Panc1 (cell line): ENCODE data around the gene LY6G6C. TPM values are rescaled to one million over a fixed set of nuclear protein-coding genes. Genes with fewer than 3 reads are reported as not detected.

ENCODE experiments used
- ATAC-seq: fragments of 200-7000 bp; cut with Tn5 transposase; 2 replicates; pipeline ENCODE4 v1.9.1; 2020; ENCODE audit warnings: mild to moderate bottlenecking, moderate library complexity
- BruUV-seq: library from RNA; stranded (reverse); fragments of 400-500 nt; replicated peaks from 2 replicates; lab custom pipeline; 2021; lab: Mats Ljungman, UMichigan
- CTCF ChIA-PET: fragments of 300-600 bp; sonication (Branson Sonifier 250); formaldehyde crosslinking; loops from one replicate; lab custom pipeline; 2022; ENCODE audit warnings: antibody characterized with exemption; lab: Charles Lee
- POLR2A ChIA-PET: fragments of 300-600 bp; sonication (Branson Sonifier 250); formaldehyde crosslinking; loops from one replicate; lab custom pipeline; 2022; ENCODE audit warnings: antibody characterized with exemption; lab: Charles Lee
- DNase-seq: peaks from one replicate; pipeline ENCODE4 v3.0.0-alpha.2; 2010; ENCODE audit warnings: low read depth, low spot score
- H3K27ac ChIP-seq: 2 replicates; pipeline ENCODE4 v1.5.1; 2011; ENCODE audit warnings: mild to moderate bottlenecking, low read length, inconsistent platforms
- H3K27me3 ChIP-seq: fragments of 200-500 bp; sonication (Bioruptor generic); 2 replicates; pipeline ENCODE4 v1.6.0; 2014; ENCODE audit warnings: low read length, inconsistent platforms; ENCODE audit not compliant: control insufficient read depth, insufficient read depth
- H3K36me3 ChIP-seq: fragments of 200-500 bp; sonication (Bioruptor generic); 2 replicates; pipeline ENCODE4 v1.5.1; 2014; ENCODE audit warnings: inconsistent platforms, mild to moderate bottlenecking, low read length, moderate library complexity; ENCODE audit not compliant: control insufficient read depth, insufficient read depth
- H3K4me1 ChIP-seq: 2 replicates; pipeline ENCODE4 v1.5.1; 2011; ENCODE audit warnings: inconsistent platforms, mild to moderate bottlenecking, low read length, moderate library complexity; ENCODE audit not compliant: control insufficient read depth, insufficient read depth
- H3K4me3 ChIP-seq, 2 experiments: 2 replicates each; pipeline ENCODE4 v1.5.1; 2011 to 2012; ENCODE audit warnings: low read depth in 2 of 2, low read length in 2 of 2, mild to moderate bottlenecking in 2 of 2, inconsistent platforms in 1 of 2, moderate library complexity in 1 of 2
- H3K9me3 ChIP-seq: fragments of 200-500 bp; sonication (Bioruptor generic); 2 replicates; pipeline ENCODE4 v1.5.1; 2014; ENCODE audit warnings: low read depth, mild to moderate bottlenecking, inconsistent platforms, low read length, moderate library complexity; ENCODE audit not compliant: control insufficient read depth, insufficient read depth
- CTCF ChIP-seq: fragments of 450-650 bp; IDR thresholded peaks from 2 replicates; pipeline ENCODE4 v1.5.1; 2017; ENCODE audit warnings: mild to moderate bottlenecking
- POLR2AphosphoS5 ChIP-seq: IDR thresholded peaks from 2 replicates; pipeline ENCODE4 v1.6.1; 2012; ENCODE audit warnings: mild to moderate bottlenecking, low read depth, low read length, moderate library complexity
- SIN3A ChIP-seq: IDR thresholded peaks from 2 replicates; pipeline ENCODE4 v1.6.1; 2012; ENCODE audit warnings: low read depth, mild to moderate bottlenecking, low read length, moderate library complexity, borderline replicate concordance; ENCODE audit not compliant: insufficient read depth
- TCF7L2 ChIP-seq: IDR thresholded peaks from 2 replicates; pipeline ENCODE4 v1.6.1; 2011; ENCODE audit warnings: mild to moderate bottlenecking, low read depth, low read length, inconsistent platforms
- in situ Hi-C: cut with HindIII; loops from 2 replicates; pipeline ENCODE4 v1.10.0; 2016; ENCODE audit warnings: low sequenced_read_pairs, low pct_unique_long_range_greater_than_20kb
- intact Hi-C: fragments of 100-400 bp; cut with micrococcal nuclease; formaldehyde crosslinking; loops from one replicate; pipeline ENCODE4 v1.10.0; 2022; ENCODE audit not compliant: unreplicated experiment
- total RNA-seq: library from RNA; stranded (reverse); gene quantifications from one replicate; pipeline ENCODE4 v1.2.1, GENCODE V29; 2021; ENCODE audit not compliant: unreplicated experiment
- TF ChIP-seq, protein P1 (sequence below), 2 experiments: IDR thresholded peaks; 2 replicates each; pipeline ENCODE4 v1.6.1; 2011 to 2012; ENCODE audit warnings: low read depth in 2 of 2, control low read depth in 1 of 2, low read length in 1 of 2, mild to moderate bottlenecking in 1 of 2, moderate library complexity in 1 of 2; ENCODE audit not compliant: insufficient read depth in 1 of 2

Gene LY6G6C
- total RNA-seq, 1 experiment from 2014 or later, result 0.23 TPM

- CTCF ChIA-PET, result no interaction called here
- Histone ChIP-seq H3K27ac (no peak overlapping the region), H3K4me3 (no peak overlapping the region), H3K4me1 (no peaks in the 10 kb centered on the region), H3K9me3 (no peaks in the 10 kb centered on the region), H3K36me3 (0 out of 2 replicates have a peak, but pooled peaks cover 5% of the 10 kb centered on the region), H3K27me3 (no peaks in the 10 kb centered on the region)
- ATAC-seq, result no peak
- intact Hi-C loops, result no loop called here
- in situ Hi-C loops, result no loop called here
- no peak for DNase-seq
- no TSS peak for BruUV-seq
- POLR2A ChIA-PET, result no interaction called here
- TF ChIP-seq SIN3A (no peak), TCF7L2 (no peak), POLR2AphosphoS5 (no peak), CTCF (no peak)
- TF ChIP-seq, protein P1, sequence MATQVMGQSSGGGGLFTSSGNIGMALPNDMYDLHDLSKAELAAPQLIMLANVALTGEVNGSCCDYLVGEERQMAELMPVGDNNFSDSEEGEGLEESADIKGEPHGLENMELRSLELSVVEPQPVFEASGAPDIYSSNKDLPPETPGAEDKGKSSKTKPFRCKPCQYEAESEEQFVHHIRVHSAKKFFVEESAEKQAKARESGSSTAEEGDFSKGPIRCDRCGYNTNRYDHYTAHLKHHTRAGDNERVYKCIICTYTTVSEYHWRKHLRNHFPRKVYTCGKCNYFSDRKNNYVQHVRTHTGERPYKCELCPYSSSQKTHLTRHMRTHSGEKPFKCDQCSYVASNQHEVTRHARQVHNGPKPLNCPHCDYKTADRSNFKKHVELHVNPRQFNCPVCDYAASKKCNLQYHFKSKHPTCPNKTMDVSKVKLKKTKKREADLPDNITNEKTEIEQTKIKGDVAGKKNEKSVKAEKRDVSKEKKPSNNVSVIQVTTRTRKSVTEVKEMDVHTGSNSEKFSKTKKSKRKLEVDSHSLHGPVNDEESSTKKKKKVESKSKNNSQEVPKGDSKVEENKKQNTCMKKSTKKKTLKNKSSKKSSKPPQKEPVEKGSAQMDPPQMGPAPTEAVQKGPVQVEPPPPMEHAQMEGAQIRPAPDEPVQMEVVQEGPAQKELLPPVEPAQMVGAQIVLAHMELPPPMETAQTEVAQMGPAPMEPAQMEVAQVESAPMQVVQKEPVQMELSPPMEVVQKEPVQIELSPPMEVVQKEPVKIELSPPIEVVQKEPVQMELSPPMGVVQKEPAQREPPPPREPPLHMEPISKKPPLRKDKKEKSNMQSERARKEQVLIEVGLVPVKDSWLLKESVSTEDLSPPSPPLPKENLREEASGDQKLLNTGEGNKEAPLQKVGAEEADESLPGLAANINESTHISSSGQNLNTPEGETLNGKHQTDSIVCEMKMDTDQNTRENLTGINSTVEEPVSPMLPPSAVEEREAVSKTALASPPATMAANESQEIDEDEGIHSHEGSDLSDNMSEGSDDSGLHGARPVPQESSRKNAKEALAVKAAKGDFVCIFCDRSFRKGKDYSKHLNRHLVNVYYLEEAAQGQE (IDR thresholded peaks at IDR 0.05; ENCODE audit: insufficient read depth in 1 of 2, low read depth in 2 of 2, low read length in 1 of 2), result no peak
These were observed 34.2 kb downstream of the LY6G6C start for GRCh38 chr6:31687321-31687720.

GRCh38 chr6:31686483-31686882 is 35.1 kb downstream of the LY6G6C start:
- Histone ChIP-seq H3K27me3 (no peaks in the 10 kb centered on the region), H3K4me3 (no peak overlapping the region), H3K4me1 (no peaks in the 10 kb centered on the region), H3K27ac (no peak overlapping the region), H3K36me3 (0 out of 2 replicates have a peak, but pooled peaks cover 5% of the 10 kb centered on the region), H3K9me3 (no peaks in the 10 kb centered on the region)
- DNase-seq (no peak), ATAC-seq (no peak)
- no TSS peak for BruUV-seq
- intact Hi-C loops, result no loop called here
- POLR2A ChIA-PET, result no interaction called here
- TF ChIP-seq TCF7L2 (no peak), POLR2AphosphoS5 (no peak), CTCF (no peak), SIN3A (no peak)
- TF ChIP-seq, protein P1 (IDR thresholded peaks at IDR 0.05; ENCODE audit: insufficient read depth in 1 of 2, low read depth in 2 of 2, low read length in 1 of 2), result no peak
- CTCF ChIA-PET, result no interaction called here
- in situ Hi-C loops, result no loop called here
